ENCODE data around the gene ANO3. TPM values are rescaled to one million over a fixed set of nuclear protein-coding genes. Genes with fewer than 3 reads are reported as not detected.

ANO3 gene
- total and polyA plus RNA-seq, 2 experiments from 2014 or later: not detected

DNA sequence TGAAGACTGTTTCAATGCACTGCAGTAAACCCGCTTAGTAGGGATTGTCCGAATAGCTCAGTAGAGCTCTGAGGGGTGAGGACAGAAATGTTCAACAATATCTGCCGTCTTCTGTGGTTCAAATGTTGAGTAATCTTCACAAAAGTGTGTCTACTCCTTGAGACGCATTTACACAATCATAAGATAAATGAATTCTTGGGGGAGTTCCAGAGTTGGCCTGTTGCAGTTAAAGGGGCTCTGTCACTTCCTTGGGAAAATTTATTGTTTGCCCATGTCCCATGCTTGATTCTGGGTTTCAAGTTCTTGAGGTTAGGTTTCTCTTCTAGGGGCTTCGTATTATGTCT is 614 bp downstream of the ANO3 start (continued):
- TF ChIP-seq ZNF114 (CRISPR knock-in tag; IDR thresholded peaks at IDR 0.05): no peak
- no peak for TF ChIP-seq JUNB (IDR thresholded peaks at IDR 0.05; ENCODE audit: unreplicated experiment)
- TF ChIP-seq, protein P1, sequence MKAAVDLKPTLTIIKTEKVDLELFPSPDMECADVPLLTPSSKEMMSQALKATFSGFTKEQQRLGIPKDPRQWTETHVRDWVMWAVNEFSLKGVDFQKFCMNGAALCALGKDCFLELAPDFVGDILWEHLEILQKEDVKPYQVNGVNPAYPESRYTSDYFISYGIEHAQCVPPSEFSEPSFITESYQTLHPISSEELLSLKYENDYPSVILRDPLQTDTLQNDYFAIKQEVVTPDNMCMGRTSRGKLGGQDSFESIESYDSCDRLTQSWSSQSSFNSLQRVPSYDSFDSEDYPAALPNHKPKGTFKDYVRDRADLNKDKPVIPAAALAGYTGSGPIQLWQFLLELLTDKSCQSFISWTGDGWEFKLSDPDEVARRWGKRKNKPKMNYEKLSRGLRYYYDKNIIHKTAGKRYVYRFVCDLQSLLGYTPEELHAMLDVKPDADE (IDR thresholded peaks at IDR 0.05): no peak

DNA sequence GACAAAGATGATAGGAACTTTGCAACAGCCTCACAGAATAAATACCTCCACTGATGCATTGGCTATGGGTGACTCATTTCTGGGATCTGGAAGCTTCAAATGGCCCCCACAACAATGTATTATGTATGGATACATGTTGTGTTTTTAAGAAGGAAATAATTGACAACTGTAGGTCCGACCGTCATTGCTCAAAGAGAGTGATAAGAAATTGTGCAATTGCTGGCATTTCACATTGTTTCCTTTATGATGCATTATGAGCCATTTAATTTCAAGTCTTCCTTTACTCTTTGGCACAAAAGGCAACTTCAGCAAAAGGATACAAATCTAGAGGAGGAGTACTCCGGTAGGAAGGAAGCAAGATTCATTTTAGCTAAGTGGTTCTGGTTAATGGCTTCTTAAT is 2.0 kb downstream of the ANO3 start:
- no peaks in the 10 kb centered on the region for H3K36me3 Mint-ChIP-seq (ENCODE audit: low read depth)
- H3K27ac ChIP-seq (ENCODE audit: low read depth): no peak overlapping the region
- H3K27me3 Mint-ChIP-seq (ENCODE audit: insufficient read depth, low read depth, poor library complexity): peaks cover 5% of the 10 kb centered on the region
- H3K36me3 ChIP-seq (ENCODE audit: insufficient read depth): no peaks in the 10 kb centered on the region
- H3K4me2 ChIP-seq: peak overlapping the region; percentile 11; the same call in 1 of the 2 replicates
- no peak overlapping the region for H3K4me3 ChIP-seq
- no peak overlapping the region for H3K27ac Mint-ChIP-seq
- no peaks in the 10 kb centered on the region for H3K9me2 ChIP-seq (ENCODE audit: insufficient read depth)
- no peaks in the 10 kb centered on the region for H3K79me2 ChIP-seq (replicated peaks; ENCODE audit: insufficient read depth)
- no peaks in the 10 kb centered on the region for H3K27me3 ChIP-seq (ENCODE audit: insufficient read depth)
- H4K20me1 ChIP-seq (replicated peaks; ENCODE audit: insufficient read depth): no peaks in the 10 kb centered on the region
- TF ChIP-seq ZNF331 (CRISPR knock-in tag; IDR thresholded peaks at IDR 0.05; ENCODE audit: low read depth) (no peak), NANOG (IDR thresholded peaks at IDR 0.05; ENCODE audit: borderline replicate concordance) (no peak), STAT1 (IDR thresholded peaks at IDR 0.05; ENCODE audit: unreplicated experiment) (no peak), EZH2phosphoT487 (IDR thresholded peaks at IDR 0.05; ENCODE audit: unreplicated experiment) (no peak), CREB1 (CRISPR knock-in tag; IDR thresholded peaks at IDR 0.05; ENCODE audit: low read depth) (no peak), EZH2 (IDR thresholded peaks at IDR 0.05; ENCODE audit: low read depth, unreplicated experiment) (no peak), POLR2AphosphoS5 (IDR thresholded peaks at IDR 0.05; ENCODE audit: low read depth) (no peak), ZNF114 (CRISPR knock-in tag; IDR thresholded peaks at IDR 0.05) (no peak), JUNB (IDR thresholded peaks at IDR 0.05; ENCODE audit: unreplicated experiment) (no peak)
- TF ChIP-seq, protein P2, sequence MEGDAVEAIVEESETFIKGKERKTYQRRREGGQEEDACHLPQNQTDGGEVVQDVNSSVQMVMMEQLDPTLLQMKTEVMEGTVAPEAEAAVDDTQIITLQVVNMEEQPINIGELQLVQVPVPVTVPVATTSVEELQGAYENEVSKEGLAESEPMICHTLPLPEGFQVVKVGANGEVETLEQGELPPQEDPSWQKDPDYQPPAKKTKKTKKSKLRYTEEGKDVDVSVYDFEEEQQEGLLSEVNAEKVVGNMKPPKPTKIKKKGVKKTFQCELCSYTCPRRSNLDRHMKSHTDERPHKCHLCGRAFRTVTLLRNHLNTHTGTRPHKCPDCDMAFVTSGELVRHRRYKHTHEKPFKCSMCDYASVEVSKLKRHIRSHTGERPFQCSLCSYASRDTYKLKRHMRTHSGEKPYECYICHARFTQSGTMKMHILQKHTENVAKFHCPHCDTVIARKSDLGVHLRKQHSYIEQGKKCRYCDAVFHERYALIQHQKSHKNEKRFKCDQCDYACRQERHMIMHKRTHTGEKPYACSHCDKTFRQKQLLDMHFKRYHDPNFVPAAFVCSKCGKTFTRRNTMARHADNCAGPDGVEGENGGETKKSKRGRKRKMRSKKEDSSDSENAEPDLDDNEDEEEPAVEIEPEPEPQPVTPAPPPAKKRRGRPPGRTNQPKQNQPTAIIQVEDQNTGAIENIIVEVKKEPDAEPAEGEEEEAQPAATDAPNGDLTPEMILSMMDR (conservative IDR thresholded peaks at IDR 0.05; ENCODE audit: low read depth in 2 of 2): no peak
- TF ChIP-seq, protein P3, sequence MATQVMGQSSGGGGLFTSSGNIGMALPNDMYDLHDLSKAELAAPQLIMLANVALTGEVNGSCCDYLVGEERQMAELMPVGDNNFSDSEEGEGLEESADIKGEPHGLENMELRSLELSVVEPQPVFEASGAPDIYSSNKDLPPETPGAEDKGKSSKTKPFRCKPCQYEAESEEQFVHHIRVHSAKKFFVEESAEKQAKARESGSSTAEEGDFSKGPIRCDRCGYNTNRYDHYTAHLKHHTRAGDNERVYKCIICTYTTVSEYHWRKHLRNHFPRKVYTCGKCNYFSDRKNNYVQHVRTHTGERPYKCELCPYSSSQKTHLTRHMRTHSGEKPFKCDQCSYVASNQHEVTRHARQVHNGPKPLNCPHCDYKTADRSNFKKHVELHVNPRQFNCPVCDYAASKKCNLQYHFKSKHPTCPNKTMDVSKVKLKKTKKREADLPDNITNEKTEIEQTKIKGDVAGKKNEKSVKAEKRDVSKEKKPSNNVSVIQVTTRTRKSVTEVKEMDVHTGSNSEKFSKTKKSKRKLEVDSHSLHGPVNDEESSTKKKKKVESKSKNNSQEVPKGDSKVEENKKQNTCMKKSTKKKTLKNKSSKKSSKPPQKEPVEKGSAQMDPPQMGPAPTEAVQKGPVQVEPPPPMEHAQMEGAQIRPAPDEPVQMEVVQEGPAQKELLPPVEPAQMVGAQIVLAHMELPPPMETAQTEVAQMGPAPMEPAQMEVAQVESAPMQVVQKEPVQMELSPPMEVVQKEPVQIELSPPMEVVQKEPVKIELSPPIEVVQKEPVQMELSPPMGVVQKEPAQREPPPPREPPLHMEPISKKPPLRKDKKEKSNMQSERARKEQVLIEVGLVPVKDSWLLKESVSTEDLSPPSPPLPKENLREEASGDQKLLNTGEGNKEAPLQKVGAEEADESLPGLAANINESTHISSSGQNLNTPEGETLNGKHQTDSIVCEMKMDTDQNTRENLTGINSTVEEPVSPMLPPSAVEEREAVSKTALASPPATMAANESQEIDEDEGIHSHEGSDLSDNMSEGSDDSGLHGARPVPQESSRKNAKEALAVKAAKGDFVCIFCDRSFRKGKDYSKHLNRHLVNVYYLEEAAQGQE (IDR thresholded peaks at IDR 0.05; ENCODE audit: unreplicated experiment): no peak
- TF ChIP-seq, protein P4, sequence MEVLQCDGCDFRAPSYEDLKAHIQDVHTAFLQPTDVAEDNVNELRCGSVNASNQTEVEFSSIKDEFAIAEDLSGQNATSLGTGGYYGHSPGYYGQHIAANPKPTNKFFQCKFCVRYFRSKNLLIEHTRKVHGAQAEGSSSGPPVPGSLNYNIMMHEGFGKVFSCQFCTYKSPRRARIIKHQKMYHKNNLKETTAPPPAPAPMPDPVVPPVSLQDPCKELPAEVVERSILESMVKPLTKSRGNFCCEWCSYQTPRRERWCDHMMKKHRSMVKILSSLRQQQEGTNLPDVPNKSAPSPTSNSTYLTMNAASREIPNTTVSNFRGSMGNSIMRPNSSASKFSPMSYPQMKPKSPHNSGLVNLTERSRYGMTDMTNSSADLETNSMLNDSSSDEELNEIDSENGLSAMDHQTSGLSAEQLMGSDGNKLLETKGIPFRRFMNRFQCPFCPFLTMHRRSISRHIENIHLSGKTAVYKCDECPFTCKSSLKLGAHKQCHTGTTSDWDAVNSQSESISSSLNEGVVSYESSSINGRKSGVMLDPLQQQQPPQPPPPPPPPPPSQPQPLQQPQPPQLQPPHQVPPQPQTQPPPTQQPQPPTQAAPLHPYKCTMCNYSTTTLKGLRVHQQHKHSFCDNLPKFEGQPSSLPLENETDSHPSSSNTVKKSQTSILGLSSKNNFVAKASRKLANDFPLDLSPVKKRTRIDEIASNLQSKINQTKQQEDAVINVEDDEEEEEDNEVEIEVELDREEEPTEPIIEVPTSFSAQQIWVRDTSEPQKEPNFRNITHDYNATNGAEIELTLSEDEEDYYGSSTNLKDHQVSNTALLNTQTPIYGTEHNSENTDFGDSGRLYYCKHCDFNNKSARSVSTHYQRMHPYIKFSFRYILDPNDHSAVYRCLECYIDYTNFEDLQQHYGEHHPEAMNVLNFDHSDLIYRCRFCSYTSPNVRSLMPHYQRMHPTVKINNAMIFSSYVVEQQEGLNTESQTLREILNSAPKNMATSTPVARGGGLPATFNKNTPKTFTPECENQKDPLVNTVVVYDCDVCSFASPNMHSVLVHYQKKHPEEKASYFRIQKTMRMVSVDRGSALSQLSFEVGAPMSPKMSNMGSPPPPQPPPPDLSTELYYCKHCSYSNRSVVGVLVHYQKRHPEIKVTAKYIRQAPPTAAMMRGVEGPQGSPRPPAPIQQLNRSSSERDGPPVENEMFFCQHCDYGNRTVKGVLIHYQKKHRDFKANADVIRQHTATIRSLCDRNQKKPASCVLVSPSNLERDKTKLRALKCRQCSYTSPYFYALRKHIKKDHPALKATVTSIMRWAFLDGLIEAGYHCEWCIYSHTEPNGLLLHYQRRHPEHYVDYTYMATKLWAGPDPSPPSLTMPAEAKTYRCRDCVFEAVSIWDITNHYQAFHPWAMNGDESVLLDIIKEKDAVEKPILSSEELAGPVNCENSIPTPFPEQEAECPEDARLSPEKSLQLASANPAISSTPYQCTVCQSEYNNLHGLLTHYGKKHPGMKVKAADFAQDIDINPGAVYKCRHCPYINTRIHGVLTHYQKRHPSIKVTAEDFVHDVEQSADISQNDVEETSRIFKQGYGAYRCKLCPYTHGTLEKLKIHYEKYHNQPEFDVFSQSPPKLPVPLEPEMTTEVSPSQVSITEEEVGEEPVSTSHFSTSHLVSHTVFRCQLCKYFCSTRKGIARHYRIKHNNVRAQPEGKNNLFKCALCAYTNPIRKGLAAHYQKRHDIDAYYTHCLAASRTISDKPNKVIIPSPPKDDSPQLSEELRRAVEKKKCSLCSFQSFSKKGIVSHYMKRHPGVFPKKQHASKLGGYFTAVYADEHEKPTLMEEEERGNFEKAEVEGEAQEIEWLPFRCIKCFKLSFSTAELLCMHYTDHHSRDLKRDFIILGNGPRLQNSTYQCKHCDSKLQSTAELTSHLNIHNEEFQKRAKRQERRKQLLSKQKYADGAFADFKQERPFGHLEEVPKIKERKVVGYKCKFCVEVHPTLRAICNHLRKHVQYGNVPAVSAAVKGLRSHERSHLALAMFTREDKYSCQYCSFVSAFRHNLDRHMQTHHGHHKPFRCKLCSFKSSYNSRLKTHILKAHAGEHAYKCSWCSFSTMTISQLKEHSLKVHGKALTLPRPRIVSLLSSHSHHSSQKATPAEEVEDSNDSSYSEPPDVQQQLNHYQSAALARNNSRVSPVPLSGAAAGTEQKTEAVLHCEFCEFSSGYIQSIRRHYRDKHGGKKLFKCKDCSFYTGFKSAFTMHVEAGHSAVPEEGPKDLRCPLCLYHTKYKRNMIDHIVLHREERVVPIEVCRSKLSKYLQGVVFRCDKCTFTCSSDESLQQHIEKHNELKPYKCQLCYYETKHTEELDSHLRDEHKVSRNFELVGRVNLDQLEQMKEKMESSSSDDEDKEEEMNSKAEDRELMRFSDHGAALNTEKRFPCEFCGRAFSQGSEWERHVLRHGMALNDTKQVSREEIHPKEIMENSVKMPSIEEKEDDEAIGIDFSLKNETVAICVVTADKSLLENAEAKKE (CRISPR knock-in tag; IDR thresholded peaks at IDR 0.05): no peak
- no peak overlapping the region for H2AFZ ChIP-seq
- ATAC-seq: no peak
- no peak overlapping the region for H3K4me3 Mint-ChIP-seq
- no peaks in the 10 kb centered on the region for H3F3A ChIP-seq (replicated peaks; ENCODE audit: low read depth)
- H3K4me1 Mint-ChIP-seq: peaks cover 51% of the 10 kb centered on the region
- no peaks in the 10 kb centered on the region for H3K9me3 Mint-ChIP-seq
- DNase-seq (ENCODE audit: low spot score): no peak
- H3K4me1 ChIP-seq (ENCODE audit: insufficient read depth): peaks cover 32% of the 10 kb centered on the region

All from GM23338 (cell line).